COLO668 (cell line): ENCODE measurements around the gene KIRREL3.

Experiments
- DNase-seq: peaks from one replicate; lab custom pipeline; 2025; ENCODE audit not compliant: unreplicated experiment; lab: John Stamatoyannopoulos, UW

The KIRREL3 gene

GRCh38 chr11:126589492-126589803 is 411.1 kb downstream of the KIRREL3 start:
- DNase-seq = no peak

- DNase-seq = peak; percentile 36
These were observed 411.7 kb downstream of the KIRREL3 start for GRCh38 chr11:126588630-126589491.

- DNase-seq = no peak
These were observed 413.0 kb downstream of the KIRREL3 start for GRCh38 chr11:126587541-126587940.

GRCh38 chr11:126585774-126586491 is 414.6 kb downstream of the KIRREL3 start:
- peak; percentile 63 for DNase-seq

GRCh38 chr11:126585388-126585773 is 415.2 kb downstream of the KIRREL3 start:
- no peak for DNase-seq

GRCh38 chr11:126583594-126584427 is 416.8 kb downstream of the KIRREL3 start:
- DNase-seq = no peak

DNA sequence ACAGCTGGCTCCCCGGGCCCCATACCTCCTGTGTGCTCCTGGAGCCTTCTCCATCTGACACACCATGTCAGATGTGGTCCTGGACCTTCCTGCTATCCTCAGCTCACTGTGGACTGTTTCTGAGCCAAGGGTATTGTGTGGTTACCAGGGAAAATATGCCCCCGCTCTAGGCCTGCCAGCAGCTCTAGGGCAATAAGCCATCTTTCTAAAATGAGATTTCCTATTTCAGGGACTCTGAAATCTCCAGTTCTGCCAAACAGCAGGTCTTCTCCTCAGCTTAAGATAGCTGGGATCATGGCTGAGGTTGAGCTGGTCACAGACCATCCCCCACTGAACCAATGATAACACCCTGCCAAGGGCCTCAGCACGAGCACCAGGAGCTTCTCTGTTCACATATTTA is 417.5 kb downstream of the KIRREL3 start:
- DNase-seq = no peak

GRCh38 chr11:126581871-126582648 is 418.5 kb downstream of the KIRREL3 start:
- DNase-seq = no peak

- DNase-seq = no peak
These were observed 422.1 kb downstream of the KIRREL3 start for GRCh38 chr11:126578426-126578825.

GRCh38 chr11:126578021-126578420 is 422.5 kb downstream of the KIRREL3 start:
- DNase-seq = no peak

GRCh38 chr11:126575849-126576248 is 424.7 kb downstream of the KIRREL3 start:
- no peak for DNase-seq

DNA sequence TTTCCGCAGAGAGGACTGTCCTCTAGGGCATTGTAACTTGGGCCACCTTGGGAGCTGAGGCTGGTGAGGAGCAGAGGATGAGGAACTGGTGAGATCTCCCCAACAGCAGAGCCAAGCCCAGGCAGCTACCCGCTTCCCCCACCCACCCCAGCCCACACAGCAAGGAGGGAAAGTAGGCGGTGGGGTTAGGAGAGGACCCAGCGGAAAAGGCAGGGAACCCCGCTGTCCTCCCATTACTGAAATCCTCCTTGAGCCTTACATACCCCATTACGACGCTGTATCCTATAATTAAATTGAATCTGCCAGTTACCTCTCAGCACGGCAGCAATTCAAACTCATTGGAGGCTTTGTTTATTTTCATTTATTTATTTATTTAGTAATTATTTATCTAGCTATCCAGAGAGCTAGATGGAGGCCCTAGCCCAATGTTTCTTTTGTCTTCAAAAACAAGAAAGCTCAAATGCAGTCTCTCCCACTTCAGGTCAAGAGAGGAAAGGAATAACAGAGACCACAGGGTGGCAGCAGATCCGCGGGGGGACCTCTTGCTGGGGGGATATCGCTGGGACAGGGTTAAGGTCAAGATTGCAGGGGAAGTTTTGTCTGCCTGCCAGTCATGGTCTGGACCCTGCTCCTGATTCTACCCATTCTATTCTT is 427.1 kb downstream of the KIRREL3 start:
- no peak for DNase-seq

DNA sequence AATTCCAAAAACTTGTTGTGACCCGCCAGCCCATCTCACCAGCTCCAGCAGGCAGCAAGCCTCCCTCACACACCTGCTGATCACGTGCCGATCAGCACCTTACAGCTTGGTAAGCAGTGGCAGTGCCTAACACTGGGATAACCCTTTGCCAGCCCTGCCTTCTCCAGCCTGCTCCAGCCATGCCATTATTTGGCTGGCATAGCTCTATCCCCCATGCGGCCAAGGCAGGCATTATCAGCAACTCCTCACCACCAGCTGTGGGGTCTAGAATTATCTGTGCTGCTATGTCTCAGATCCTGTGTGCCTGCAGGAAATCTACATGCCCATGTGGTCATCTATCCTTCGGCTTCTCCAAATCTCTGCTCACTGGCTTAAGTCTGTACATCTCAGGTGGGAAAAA is 430.1 kb downstream of the KIRREL3 start:
- DNase-seq = no peak

- no peak for DNase-seq
These were observed 433.2 kb downstream of the KIRREL3 start for GRCh38 chr11:126567419-126567818.

DNA sequence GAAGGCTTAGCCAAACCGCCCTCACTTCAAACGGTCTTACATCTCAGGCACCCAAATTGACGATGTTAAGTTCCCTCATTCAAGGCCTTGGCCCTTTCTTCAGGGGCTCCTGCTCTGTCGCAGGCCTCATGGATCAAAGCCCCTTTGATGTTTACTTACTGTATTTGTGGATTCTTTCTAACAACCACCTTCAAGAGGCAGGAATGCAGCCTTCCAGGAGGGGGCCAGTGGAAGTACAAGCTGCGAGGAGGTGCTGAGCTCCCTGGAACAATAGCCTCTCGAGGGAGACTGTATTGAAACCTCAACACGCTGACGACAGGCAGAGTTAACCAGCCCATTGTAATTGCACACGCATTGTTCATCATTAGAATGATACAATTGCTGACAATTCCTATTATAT is 436.0 kb downstream of the KIRREL3 start:
- DNase-seq = no peak

DNA sequence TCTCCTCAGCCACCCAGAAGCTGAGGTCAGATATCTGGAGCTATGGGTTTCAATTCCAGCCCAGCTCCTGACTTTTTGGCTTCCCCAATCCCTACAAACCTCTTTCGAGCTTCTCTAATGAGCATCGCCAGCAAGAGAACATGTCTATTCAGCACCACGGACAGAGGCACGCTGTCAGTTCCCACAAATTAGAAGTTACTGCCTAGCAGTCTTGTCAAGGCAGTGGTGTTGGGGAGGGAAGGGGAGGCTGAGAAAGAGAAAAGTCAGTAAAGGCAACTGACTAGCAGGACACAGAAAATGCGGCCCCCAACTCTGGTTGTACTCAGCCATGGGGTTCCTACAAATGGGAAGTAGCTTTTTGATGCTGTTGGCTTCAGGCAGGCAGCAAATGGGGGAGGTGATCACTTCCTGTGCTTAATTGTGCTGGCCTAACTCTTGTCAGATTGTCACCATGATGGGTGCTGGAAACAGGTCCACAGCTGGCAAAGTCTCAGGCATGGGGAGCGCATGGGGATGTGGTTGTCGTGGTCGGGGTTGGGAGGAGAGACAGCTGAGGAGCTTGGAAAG is 439.2 kb downstream of the KIRREL3 start:
- DNase-seq = no peak

GRCh38 chr11:126560221-126560620 is 440.3 kb downstream of the KIRREL3 start:
- DNase-seq = no peak

GRCh38 chr11:126548581-126549550 is 451.7 kb downstream of the KIRREL3 start:
- no peak for DNase-seq

- no peak for DNase-seq
These were observed 452.9 kb downstream of the KIRREL3 start for GRCh38 chr11:126547691-126548090.
